ENCODE measurements around the gene RANBP10.

DNA sequence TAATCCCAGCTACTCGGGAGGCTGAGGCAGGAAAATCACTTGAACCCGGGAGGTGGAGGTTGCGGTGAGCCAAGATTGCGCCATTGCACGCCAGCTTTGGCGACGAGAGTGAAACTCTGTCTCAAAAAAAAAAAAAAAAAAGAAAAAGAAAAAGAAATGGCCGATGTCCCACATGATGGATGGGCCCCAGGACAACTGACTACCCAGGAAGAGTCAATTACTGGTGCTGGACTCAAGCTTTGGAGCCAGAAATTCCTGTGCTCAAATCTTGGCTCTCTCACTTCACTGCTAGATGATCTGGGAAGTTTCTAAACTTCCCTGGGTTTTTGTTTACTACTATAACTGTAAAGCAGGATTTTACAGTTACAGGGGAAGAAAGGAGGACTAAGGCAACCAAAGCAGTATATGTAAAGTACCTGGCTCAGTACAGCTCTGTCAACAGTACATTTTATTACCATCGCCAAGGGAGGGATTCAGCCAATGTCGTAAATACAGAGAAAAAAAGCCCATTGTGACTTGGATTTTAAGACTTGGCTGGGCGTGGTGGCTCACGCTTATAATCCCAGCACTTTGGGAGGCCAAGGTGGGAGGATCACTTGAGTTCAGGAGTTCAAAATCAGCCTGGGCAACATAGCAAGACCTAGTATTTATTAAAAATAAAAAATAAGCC, 127.9 kb downstream of the RANBP10 start:
- no peak for TF ChIP-seq CTCF (conservative IDR thresholded peaks at IDR 0.05; ENCODE audit: low read length)
- no peak for TF ChIP-seq EZH2phosphoT487 (IDR thresholded peaks at IDR 0.05; ENCODE audit: borderline replicate concordance, low read depth, low read length)
